ENCODE results near the gene HNRNPM.

GRCh38 chr19:8506402-8506957 lies 61.7 kb downstream of the HNRNPM start:
- no peak for TF ChIP-seq POLR2A (IDR thresholded peaks at IDR 0.05; ENCODE audit: low read depth)
- no peak for TF ChIP-seq CTCF (IDR thresholded peaks at IDR 0.05)
- no peak for TF ChIP-seq EP300 (IDR thresholded peaks at IDR 0.05)
- TF ChIP-seq POLR2AphosphoS5 (IDR thresholded peaks at IDR 0.05) = no peak

All from esophagus muscularis mucosa (tissue), 4 donors.